D721Med (cell line): Measurements from ENCODE around the gene CNOT6.
"Not testable (repeated sequence)": the region's sequence is repeated elsewhere in the genome, so short reads cannot be mapped to it uniquely, and the experiment has no call there.

Source experiments
- DNase-seq: peaks from one replicate; pipeline ENCODE4 v3.0.0; 2011; ENCODE audit warnings: low spot score; ENCODE audit not compliant: insufficient read length
- FAIRE-seq: peaks from 2 replicates; lab custom pipeline; 2011; peaks lifted over from hg19 to GRCh38; lab: Jason Lieb, UNC
- CTCF ChIP-seq: IDR thresholded peaks from 2 replicates; pipeline ENCODE4 v1.5.1; 2012; ENCODE audit warnings: mild to moderate bottlenecking, control low read depth; ENCODE audit not compliant: insufficient read depth; ENCODE audit errors: missing control alignments

Gene CNOT6

GRCh38 chr5:180515294-180515693 lies 21.1 kb downstream of the CNOT6 start:
- no peak for FAIRE-seq
- DNase-seq, result no peak

GRCh38 chr5:180515974-180516373 lies 21.8 kb downstream of the CNOT6 start:
- not testable (repeated sequence) for DNase-seq, FAIRE-seq

More at GRCh38 chr5:180515294-180515693, 21.1 kb downstream of the CNOT6 start:
- no peak for TF ChIP-seq CTCF

- no peak for DNase-seq
- FAIRE-seq, result no peak
- TF ChIP-seq CTCF, result no peak
Measured at GRCh38 chr5:180516440-180516839, 22.3 kb downstream of the CNOT6 start.

GRCh38 chr5:180519098-180519497 lies 24.9 kb downstream of the CNOT6 start:
- no peak for TF ChIP-seq CTCF
- FAIRE-seq (no peak), DNase-seq (no peak)

- DNase-seq (no peak), FAIRE-seq (no peak)
- TF ChIP-seq CTCF, result no peak
Measured at GRCh38 chr5:180521101-180521500, 26.9 kb downstream of the CNOT6 start.

GRCh38 chr5:180521591-180521990 lies 27.4 kb downstream of the CNOT6 start:
- FAIRE-seq, result no peak
- DNase-seq, result no peak
- TF ChIP-seq CTCF, result no peak

- TF ChIP-seq CTCF, result no peak
- FAIRE-seq (no peak), DNase-seq (no peak)
Measured at GRCh38 chr5:180522330-180522729, 28.2 kb downstream of the CNOT6 start.
